NCI-H82 (cell line): ENCODE data around the gene CNMD.

ENCODE experiments used
- DNase-seq: peaks from one replicate; lab custom pipeline; 2025; lab: John Stamatoyannopoulos, UW

The CNMD gene

GRCh38 chr13:52739468-52740071 lies at the start of gene CNMD:
Gene CNMD, minus strand, starts transcription at chr13:52739820. Its CDS starts 119 bp downstream, at chr13:52739701.
- no peak for DNase-seq

GRCh38 chr13:52788011-52788410 lies 48.4 kb upstream of the CNMD start:
- no peak for DNase-seq

GRCh38 chr13:52787235-52787634 lies 47.6 kb upstream of the CNMD start:
- DNase-seq: no peak

- DNase-seq: no peak
Measured at GRCh38 chr13:52786766-52787165, 47.1 kb upstream of the CNMD start.

GRCh38 chr13:52785739-52786138 lies 46.1 kb upstream of the CNMD start:
- DNase-seq: no peak

- no peak for DNase-seq
Measured at GRCh38 chr13:52784591-52785340, 45.1 kb upstream of the CNMD start.

- no peak for DNase-seq
Measured at GRCh38 chr13:52783943-52784342, 44.3 kb upstream of the CNMD start.

GRCh38 chr13:52782471-52783448 lies 43.1 kb upstream of the CNMD start:
- no peak for DNase-seq

- DNase-seq: no peak
Measured at GRCh38 chr13:52780611-52781010, 41.0 kb upstream of the CNMD start.

- DNase-seq: peak; percentile 40
Measured at GRCh38 chr13:52780092-52780491, 40.5 kb upstream of the CNMD start.

- peak; percentile 92 for DNase-seq
Measured at GRCh38 chr13:52779103-52779502, 39.5 kb upstream of the CNMD start.

- peak; percentile 58 for DNase-seq
Measured at GRCh38 chr13:52776726-52777125, 37.1 kb upstream of the CNMD start.

GRCh38 chr13:52775511-52775910 lies 35.9 kb upstream of the CNMD start:
- DNase-seq: no peak

GRCh38 chr13:52767949-52768516 lies 28.4 kb upstream of the CNMD start:
- DNase-seq: peak; percentile 40

GRCh38 chr13:52765611-52766390 lies 26.2 kb upstream of the CNMD start:
- peak; percentile 92 for DNase-seq

- DNase-seq: no peak
Measured at GRCh38 chr13:52760077-52760476, 20.5 kb upstream of the CNMD start.

GRCh38 chr13:52758114-52758513 lies 18.5 kb upstream of the CNMD start:
- DNase-seq: no peak

- no peak for DNase-seq
Measured at GRCh38 chr13:52751196-52751595, 11.6 kb upstream of the CNMD start.

- DNase-seq: no peak
Measured at GRCh38 chr13:52750713-52751112, 11.1 kb upstream of the CNMD start.

- DNase-seq: peak; percentile 99
Measured at GRCh38 chr13:52749419-52749818, 9.8 kb upstream of the CNMD start.

- DNase-seq: no peak
Measured at GRCh38 chr13:52746141-52746540, 6.5 kb upstream of the CNMD start.
